Esophagus (tissue), 2 donors: Measurements from ENCODE around the gene SLC6A16. TPM values are rescaled to one million over a fixed set of nuclear protein-coding genes. Genes with fewer than 3 reads are reported as not detected.
"Not testable (repeated sequence)": the region's sequence is repeated elsewhere in the genome, so short reads cannot be mapped to it uniquely, and the experiment has no call there.

Experiments used
- H3K27ac ChIP-seq, 2 donors: one replicate each; pipeline ENCODE4 v1.5.1; 2013; ENCODE audit warnings: low read depth in 2 of 2, mild to moderate bottlenecking in 2 of 2, inconsistent platforms in 1 of 2, low read length in 1 of 2, moderate library complexity in 1 of 2
- H3K27me3 ChIP-seq, 2 donors: one replicate each; pipeline ENCODE4 v1.6.1; 2013; ENCODE audit warnings: low read length in 2 of 2, control low read depth in 1 of 2, mild to moderate bottlenecking in 1 of 2; ENCODE audit not compliant: insufficient read depth in 2 of 2, control insufficient read depth in 1 of 2
- H3K36me3 ChIP-seq, 2 donors: one replicate each; pipeline ENCODE4 v1.6.1; 2013; ENCODE audit warnings: low read length in 1 of 2; ENCODE audit not compliant: control insufficient read depth in 2 of 2, insufficient read depth in 2 of 2
- H3K4me1 ChIP-seq, 2 donors: one replicate each; pipeline ENCODE4 v1.6.1; 2013; ENCODE audit warnings: low read length in 1 of 2; ENCODE audit not compliant: control insufficient read depth in 2 of 2, insufficient read depth in 2 of 2
- H3K4me3 ChIP-seq, 2 donors: one replicate each; pipeline ENCODE4 v1.5.1; 2013; ENCODE audit warnings: low read length in 2 of 2, mild to moderate bottlenecking in 2 of 2, low read depth in 1 of 2, moderate library complexity in 1 of 2
- H3K9me3 ChIP-seq, 2 donors: one replicate each; pipeline ENCODE4 v1.6.1; 2013; ENCODE audit warnings: mild to moderate bottlenecking in 2 of 2, low read depth in 1 of 2, low read length in 1 of 2, moderate library complexity in 1 of 2; ENCODE audit not compliant: control insufficient read depth in 2 of 2, insufficient read depth in 1 of 2
- WGBS, 2 donors: extraction: QIAGEN DNeasy Blood & Tissue Kit; methylation state at CpG; one replicate each; pipeline ENCODE4 v1.1.7; 2013; 5-methylcytosine and 5-hydroxymethylcytosine counted together
- polyA plus RNA-seq, 2 donors: library from polyadenylated mRNA; stranded (reverse); fragments of 200-250 nt; gene quantifications; one replicate each; pipeline ENCODE4 v1.2.3, GENCODE V29; 2013
- donor health status: healthy with polysubstance abuse.
- donor health status: Bipolar disorder and iron deficiency.

SLC6A16 gene
- polyA plus RNA-seq, 2 donors = 0.79 to 1.2 TPM

GRCh38 chr19:49332691-49333417 lies 7.9 kb upstream of the SLC6A16 start:
- H3K4me1 ChIP-seq, H3K36me3 ChIP-seq, H3K27ac ChIP-seq, H3K4me3 ChIP-seq, H3K27me3 ChIP-seq, H3K9me3 ChIP-seq: not testable (repeated sequence)
- WGBS, 2 donors = 92 to 94% methylated on average over 13 of the region's 13 CpGs

- Histone ChIP-seq H3K36me3 (no peaks in the 10 kb centered on the region), H3K27me3 (no peaks in the 10 kb centered on the region), H3K4me3 (no peak overlapping the region), H3K4me1 (peaks cover 0 to 6% of the 10 kb centered on the region in 2 donors), H3K9me3 (no peaks in the 10 kb centered on the region), H3K27ac (no peak overlapping the region)
- 59 to 74% methylated on average over 2 of the region's 2 CpGs for WGBS, 2 donors
Observed at GRCh38 chr19:49331616-49332055, 6.6 kb upstream of the SLC6A16 start.

GRCh38 chr19:49331187-49331586 lies 6.2 kb upstream of the SLC6A16 start:
- not testable (repeated sequence) for H3K36me3 ChIP-seq

GRCh38 chr19:49328741-49329140 lies 3.8 kb upstream of the SLC6A16 start:
- H3K27ac ChIP-seq = no peak overlapping the region
- peaks cover 0 to 4% of the 10 kb centered on the region in 2 donors for H3K4me1 ChIP-seq
- no peaks in the 10 kb centered on the region for H3K36me3 ChIP-seq
- H3K4me3 ChIP-seq = no peak overlapping the region
- 87 to 99% methylated on average over 2 of the region's 2 CpGs for WGBS, 2 donors
- H3K27me3 ChIP-seq = no peaks in the 10 kb centered on the region
- H3K9me3 ChIP-seq = no peaks in the 10 kb centered on the region

More at GRCh38 chr19:49331187-49331586, 6.2 kb upstream of the SLC6A16 start:
- not testable (repeated sequence) for H3K4me1 ChIP-seq, H3K27ac ChIP-seq, H3K27me3 ChIP-seq, H3K4me3 ChIP-seq, H3K9me3 ChIP-seq
- 94 to 96% methylated on average over 4 of the region's 4 CpGs for WGBS, 2 donors

GRCh38 chr19:49327878-49328544 lies 3.0 kb upstream of the SLC6A16 start:
- H3K27me3 ChIP-seq = no peaks in the 10 kb centered on the region
- no peaks in the 10 kb centered on the region for H3K36me3 ChIP-seq
- H3K9me3 ChIP-seq = no peaks in the 10 kb centered on the region
- no peaks in the 10 kb centered on the region for H3K4me1 ChIP-seq
- 41 to 51% methylated on average over 2 of the region's 2 CpGs for WGBS, 2 donors
- no peak overlapping the region for H3K4me3 ChIP-seq
- H3K27ac ChIP-seq = no peak overlapping the region

GRCh38 chr19:49326165-49326704 lies 1.2 kb upstream of the SLC6A16 start:
- Histone ChIP-seq H3K4me3 (no peak overlapping the region), H3K36me3 (no peaks in the 10 kb centered on the region), H3K27ac (no peak overlapping the region), H3K9me3 (no peaks in the 10 kb centered on the region), H3K4me1 (no peaks in the 10 kb centered on the region), H3K27me3 (no peaks in the 10 kb centered on the region)
- WGBS, 2 donors = 90 to 91% methylated on average over 3 of the region's 3 CpGs

- not testable (repeated sequence) for H3K4me3 ChIP-seq, H3K9me3 ChIP-seq, H3K4me1 ChIP-seq, H3K36me3 ChIP-seq, H3K27me3 ChIP-seq, H3K27ac ChIP-seq
- 92 to 94% methylated on average over 13 of the region's 13 CpGs for WGBS, 2 donors
Observed at GRCh38 chr19:49325756-49326155, 765 bp upstream of the SLC6A16 start.

- H3K9me3 ChIP-seq = no peaks in the 10 kb centered on the region
- H3K27ac ChIP-seq = no peak overlapping the region
- H3K4me3 ChIP-seq = no peak overlapping the region
- no peaks in the 10 kb centered on the region for H3K27me3 ChIP-seq
- no peaks in the 10 kb centered on the region for H3K36me3 ChIP-seq
- H3K4me1 ChIP-seq = no peaks in the 10 kb centered on the region
Observed at GRCh38 chr19:49318296-49318695, 6.7 kb downstream of the SLC6A16 start.

GRCh38 chr19:49316284-49316683 lies 8.7 kb downstream of the SLC6A16 start:
- Histone ChIP-seq H3K27ac (no peak overlapping the region), H3K9me3 (no peaks in the 10 kb centered on the region), H3K4me1 (no peaks in the 10 kb centered on the region), H3K27me3 (no peaks in the 10 kb centered on the region), H3K4me3 (no peak overlapping the region), H3K36me3 (no peaks in the 10 kb centered on the region)

GRCh38 chr19:49315111-49315510 lies 9.9 kb downstream of the SLC6A16 start:
- Histone ChIP-seq H3K27ac (no peak overlapping the region), H3K4me1 (no peaks in the 10 kb centered on the region), H3K9me3 (no peaks in the 10 kb centered on the region), H3K36me3 (peaks cover 0 to 2% of the 10 kb centered on the region in 2 donors), H3K4me3 (no peak overlapping the region), H3K27me3 (no peaks in the 10 kb centered on the region)
- whole genome bisulfite sequencing, 2 donors = 80 to 89% methylated on average over 1 of the region's 1 CpG
